NCI-H2171 (cell line): ENCODE data around the gene FAM3A.
"Not testable (repeated sequence)": the region's sequence is repeated elsewhere in the genome, so short reads cannot be mapped to it uniquely, and the experiment has no call there.

Source experiments
- DNase-seq: peaks from one replicate; lab custom pipeline; 2025; lab: John Stamatoyannopoulos, UW

FAM3A gene

DNA sequence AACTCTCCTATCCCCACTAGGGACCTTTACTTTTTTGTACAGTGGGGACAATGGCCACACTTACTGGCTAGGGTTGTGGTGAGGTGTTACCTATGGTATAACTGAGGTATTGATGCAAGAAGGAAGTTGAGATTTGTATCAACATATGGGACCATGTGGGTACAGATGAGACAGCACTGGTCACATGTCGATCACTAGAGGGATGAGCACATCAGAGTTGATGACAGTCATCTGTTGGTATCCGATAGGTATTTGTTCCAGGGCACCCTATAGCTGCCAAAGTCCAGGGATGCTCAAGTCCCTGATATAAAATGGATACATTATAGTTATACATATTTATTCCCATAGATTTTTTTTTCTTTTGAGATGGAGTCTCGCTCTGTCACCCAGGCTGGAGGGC, 13.0 kb downstream of the FAM3A start:
- DNase-seq, result no peak

DNA sequence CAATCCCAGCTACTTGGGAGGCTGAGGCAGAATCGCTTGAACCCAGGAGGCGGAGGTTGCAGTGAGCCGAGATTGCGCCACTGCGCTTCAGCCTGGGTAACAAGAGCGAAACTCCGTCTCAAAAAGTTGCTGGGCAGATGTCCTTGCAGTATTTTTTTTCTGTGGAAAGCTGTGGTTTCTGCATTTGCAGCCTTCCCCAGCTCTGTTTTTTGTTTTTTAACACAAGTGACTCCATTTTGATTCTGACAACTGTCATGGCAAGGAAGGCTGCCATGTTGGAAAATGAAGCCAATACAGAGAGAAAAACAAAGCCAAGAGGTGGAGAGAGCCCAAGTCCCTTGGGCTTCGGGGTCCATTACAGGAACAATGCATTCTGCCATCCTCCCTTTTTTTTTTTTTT, 13.9 kb downstream of the FAM3A start:
- DNase-seq, result no peak

DNA sequence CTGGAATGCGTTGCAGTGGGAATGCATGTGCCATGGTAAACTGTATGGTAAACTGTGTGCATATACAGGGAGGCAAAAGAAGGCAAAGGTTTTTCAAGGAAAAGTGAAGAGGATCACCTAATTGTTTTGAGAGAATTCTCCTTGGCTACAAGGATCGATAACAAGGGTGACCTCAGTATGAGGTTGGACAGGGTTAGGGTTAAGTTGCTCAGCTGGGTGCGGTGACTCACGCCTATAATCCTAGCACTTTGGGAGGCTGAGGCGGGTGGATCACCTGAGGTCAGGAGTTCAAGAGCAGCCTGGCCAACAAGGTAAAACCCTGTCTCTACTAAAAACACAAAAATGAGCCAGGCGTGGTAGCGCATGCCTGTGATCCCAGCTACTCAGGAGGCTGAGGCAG, 14.6 kb downstream of the FAM3A start:
- not testable (repeated sequence) for DNase-seq

DNA sequence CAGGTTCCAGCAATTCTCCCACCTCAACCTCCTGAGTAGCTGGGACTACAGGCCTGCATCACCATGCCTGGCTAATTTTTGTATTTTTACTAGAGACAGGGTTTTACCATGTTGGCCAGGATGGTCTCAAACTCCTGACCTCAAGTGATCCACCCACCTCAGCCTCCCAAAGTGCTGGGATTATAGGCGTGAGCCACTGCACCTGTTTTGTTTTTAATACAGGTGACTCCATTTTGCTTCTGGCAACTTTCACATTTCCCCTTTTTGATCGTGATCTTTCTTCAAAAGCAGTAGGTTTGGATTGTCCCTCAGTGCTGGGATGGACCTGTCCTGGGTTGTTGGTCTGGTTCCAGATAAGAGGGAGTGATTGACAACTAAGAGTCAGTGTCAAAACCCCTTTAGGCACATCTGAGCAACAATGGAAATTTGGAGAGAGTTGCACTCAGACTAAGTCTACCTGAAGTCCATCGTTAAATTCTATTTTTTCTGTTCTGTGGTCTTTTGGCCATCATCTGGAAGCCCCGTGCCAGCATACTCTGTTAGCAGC, 19.4 kb downstream of the FAM3A start:
- DNase-seq, result not testable (repeated sequence)

DNA sequence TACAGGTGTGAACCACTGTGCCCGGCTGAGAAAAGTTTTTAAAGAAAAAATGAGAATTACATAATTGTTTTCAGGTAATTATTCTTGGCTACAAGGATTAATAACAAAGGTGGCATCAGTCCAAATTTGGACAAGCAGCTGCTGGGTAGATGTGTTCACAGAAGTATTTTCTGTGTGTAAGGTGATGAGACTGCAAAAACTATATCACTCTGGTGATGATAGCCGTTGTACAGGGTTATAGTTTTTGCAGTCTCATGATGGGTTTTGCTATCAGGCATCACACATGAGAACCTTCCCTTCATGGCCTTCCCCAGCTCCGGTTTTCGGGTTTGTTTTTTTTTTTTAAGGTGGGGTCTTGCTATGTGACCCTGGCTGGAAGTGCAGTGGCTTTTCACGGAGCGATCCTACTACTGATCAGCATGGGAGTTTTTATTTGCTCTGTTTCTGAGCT, 20.5 kb downstream of the FAM3A start:
- DNase-seq, result no peak

DNA sequence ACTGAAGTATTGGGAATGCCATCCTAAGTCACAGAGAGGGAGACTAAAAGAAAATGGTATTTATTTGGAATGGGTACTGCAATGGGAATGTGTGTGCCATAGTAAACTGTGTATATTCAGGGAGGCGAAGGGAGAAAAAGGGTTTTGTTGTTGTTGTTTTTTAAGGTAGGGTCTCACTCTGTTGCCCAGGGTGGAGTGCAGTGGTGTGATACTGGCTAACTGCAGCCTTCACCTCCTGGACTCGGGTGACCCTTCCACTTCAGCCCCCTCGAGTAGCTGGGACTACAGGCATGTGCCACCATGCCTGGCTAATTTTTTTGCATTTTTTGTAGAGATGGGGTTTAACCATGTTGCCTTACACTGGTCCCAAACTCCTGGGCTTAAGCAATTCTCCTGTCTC, 21.3 kb downstream of the FAM3A start:
- no peak for DNase-seq

DNA sequence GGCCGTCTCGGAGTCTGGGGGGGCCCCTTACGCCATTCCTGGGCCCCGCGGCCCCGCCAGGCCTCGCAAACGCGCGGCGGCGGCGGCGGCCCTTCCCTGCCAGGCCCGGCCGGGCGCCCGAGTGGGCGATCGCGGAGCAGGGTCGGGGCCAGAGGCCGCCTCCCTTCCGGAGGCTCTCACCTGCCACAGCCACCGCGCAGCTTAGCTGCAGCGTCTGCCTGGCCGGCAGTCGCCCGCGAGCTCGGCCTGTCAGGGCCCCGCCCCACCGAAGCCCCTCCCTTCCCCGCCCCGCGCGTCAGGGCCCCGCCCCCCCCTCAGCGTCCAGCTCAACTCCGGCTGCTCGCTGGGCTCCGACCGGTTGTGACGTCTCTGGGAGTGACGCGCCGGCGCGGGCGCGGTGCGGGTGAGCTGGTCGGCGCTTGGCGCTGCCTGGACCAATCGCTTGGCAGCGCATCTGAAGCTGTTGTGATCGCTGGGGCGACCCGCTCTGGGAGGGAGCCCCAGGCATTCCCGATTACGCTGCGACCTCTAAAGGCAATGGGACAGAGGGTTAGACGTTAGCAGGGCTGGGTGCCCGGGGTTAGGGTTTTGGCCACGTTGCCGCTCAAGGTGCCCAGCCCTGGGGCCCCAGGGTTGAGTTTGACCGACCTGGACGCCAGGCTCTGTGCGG, 25.5 kb downstream of the FAM3A start, which contains the start of gene SLC10A3:
Gene SLC10A3 (minus strand): TSS at position 216 of the 670 bp plus-strand sequence. CDS start 1,689 bp downstream, outside the sequence.
- peak; percentile 82 for DNase-seq

DNA sequence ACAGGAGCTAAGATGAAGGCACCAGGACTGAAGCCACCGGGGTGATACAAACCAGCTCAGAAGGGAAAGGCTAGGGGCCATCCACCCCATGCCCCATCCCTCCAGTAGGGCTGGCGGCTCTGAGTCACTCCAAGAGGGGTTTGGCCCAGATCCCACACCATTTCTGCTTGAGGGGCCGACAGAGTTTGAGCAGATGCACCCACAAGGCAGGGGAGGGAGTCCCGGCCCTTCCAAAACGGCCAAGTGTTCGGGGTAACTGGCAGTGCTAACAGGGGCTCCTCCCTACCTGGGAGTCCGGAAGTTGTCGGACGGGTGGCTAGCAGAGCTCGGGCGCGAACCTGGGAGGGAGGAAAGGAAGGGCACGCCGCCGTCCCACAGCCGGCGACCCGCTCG, 26.0 kb downstream of the FAM3A start:
- no peak for DNase-seq

DNA sequence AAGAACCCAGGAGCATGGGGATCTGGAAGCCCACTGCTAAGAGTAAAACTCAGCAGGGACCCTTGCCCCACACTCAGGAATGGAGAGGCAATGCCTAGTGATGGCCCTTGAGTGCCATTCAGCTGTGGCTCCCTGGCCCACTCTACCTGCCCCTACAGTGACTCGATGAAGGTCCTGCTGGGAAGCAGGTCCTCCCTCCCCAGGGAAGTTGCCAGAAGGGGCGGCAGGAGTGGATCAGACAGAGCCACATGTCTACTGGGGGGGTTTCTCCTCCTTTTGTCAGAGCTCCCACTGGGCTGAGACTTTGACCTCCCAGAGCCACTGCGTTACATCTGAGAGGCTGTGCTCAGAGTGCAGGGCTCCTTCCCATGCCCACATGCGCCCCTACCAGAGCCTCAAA, 26.9 kb downstream of the FAM3A start:
- no peak for DNase-seq

DNA sequence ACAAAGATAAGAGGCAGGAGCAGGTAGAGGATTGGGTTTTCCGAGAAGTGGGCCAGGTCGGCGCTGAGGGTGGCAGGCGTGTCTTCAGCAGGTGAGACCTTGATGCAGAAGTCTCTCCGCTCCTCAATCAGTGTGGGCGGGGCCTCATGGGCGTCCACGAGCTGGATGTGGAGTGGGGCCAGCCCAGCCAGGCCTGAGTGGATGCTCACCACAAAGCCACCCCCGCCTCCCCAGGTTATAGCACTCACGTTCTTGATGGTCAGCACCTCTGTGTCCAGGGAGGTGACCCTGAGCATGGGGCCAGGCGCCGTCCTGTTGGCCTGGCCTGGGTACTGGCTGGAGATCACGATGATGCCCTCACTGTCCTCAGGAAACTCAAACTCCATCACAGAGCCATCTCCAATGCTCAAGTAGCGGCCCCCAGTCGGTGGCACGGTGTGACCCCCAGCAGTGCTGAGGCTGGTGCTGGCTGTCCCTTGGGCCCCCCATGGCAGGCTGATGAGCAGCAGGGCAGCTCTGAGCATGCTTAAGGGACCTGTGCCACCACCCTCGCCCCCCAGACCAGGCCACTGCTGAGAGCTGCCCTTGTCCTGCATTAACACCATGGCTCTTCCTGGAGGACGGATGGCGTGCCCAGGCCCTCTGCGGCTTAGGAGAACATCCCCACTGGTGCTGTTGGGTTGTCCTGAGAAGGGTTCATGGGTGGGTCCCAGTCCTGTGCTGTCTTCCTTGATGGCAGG, 27.5 kb downstream of the FAM3A start:
- no peak for DNase-seq

DNA sequence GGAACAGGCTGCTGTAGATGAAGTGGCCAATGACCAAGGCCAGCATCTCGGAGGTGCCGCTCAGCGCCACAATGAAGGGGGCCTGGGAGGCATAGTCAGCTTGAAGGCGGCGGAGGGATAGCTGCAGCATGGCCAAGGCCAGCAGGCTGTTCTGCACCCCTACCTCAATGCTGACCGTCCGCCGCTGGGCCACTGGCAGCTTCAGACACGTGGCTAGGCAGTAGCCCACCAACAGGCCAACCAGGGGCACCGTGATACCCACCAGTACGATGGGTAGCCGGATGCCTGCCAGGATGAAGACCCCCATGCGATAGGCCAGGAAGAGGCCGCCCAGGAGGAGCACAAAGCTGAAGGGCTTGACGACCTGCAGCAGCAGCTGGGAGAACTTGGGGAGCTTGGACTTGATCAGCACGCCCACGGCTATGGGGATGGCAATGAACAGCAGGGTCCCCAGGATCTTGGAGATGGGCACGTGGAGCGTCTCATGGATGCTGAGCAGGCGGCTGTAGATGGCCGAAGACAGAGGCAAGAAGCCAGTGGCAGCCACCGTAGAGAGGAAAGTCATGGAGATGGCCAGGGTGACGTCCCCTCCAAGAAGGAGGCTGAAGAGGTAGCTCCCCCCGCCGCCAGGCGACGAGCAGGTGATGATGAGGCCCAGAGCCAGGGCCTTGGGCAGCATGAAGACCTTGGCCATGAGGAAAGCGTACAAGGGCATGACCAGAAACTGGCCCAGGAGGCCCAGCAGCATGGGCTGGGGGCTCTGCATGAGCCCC, 28.3 kb downstream of the FAM3A start:
- no peak for DNase-seq

DNA sequence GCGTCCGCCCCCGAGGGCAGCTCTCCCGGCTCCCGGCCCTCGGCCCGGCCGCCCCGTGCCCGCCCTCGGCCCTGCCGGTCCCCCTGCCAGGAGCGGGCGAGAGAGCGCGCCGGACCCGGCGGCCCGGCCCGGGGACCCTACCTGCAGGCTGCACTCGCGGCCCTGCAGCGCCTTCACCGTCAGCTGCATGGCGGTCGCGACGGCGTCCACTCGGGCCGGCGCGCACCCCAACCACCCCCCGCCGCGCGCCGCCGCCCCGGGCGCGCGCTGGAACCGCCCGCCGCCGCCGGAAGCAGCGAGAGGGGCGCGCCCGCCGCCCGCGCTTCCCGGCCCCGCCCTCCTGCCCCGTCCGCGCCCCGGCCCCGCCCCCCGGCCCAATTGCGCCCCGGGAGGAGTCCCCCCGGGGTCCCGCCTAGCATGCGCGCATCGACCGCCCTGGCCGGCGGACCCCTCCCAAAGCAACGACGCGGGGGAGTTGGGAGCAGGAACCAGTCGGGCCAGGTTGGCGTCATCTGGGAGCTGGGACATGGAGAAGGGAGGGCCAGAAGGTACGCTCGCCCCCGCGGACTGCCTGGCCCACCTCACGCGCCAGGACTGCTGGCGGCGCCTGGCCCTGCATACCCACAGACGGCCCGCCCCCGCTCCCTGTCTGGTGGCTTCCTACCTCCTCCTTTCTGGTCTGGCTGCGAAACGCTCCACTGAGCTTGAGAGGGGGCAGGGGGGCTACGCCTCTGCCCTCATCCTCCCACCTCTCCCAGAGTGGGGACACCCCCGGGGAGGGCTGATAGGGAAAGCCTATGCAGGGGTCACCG, 29.4 kb downstream of the FAM3A start, which contains the start of gene UBL4A:
Gene UBL4A (minus strand): TSS at position 220 of the 812 bp plus-strand sequence. CDS start 31 bp downstream, at position 189.
- DNase-seq, result no peak

DNA sequence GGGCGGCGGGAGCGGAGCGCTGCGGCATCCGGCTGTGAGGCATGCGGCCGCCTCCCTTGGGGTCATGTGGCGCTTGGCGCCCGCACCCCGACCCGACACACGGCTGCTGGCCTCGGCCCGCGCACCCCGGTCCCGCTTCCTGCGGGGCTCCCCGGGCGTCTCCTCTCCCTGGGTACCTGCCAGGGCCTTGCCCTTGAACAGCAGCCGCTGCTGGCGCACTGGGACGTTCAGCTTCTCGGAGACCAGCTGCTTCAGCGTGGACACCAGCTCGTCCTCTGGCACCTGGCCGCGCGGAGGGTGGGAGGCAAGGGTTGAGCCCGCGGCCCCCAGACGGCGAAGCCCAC, 30.0 kb downstream of the FAM3A start:
- no peak for DNase-seq

DNA sequence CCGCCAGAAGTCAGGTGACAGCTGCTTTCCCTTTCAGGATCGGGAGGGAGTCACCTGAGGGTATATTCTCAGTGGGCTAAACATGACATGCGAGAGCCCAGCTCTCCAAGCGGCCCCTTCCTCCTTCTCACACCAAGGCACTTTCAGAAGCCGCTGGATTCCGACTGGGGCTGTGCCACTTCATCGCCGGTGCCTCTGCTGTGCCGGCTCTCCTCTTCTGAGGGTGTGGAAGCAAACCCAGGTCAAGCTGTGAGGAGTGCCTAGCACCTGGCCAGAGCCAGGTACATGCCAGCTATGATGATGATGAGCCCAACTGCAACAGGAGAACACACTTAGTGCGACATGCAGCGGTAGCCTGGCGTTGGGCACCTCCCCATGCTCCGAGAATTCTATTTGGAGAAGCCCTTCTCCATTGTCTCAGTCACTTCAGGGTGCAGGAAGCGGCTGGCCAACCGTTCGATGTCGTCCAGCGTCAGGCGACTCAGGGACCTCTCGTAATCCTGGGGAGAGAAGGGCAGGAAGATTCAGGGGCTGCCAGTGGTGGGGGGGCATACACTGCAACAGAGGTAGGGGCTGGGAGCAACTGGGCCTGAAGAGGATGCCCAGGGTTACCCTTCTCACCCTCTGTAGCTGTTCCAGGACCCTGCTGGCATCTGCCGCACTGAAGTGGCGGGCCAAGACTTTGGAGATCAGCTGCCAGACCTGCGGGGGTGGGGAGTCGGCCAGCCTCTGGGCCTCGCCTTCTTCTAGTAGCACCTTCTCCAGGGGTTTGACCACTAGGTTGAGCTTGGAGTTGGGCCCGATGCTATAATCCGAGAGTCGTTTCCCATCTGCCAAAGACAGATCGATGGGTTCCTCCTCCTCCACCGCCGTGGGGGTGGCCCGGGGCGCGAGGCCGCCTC, 30.6 kb downstream of the FAM3A start:
- no peak for DNase-seq

DNA sequence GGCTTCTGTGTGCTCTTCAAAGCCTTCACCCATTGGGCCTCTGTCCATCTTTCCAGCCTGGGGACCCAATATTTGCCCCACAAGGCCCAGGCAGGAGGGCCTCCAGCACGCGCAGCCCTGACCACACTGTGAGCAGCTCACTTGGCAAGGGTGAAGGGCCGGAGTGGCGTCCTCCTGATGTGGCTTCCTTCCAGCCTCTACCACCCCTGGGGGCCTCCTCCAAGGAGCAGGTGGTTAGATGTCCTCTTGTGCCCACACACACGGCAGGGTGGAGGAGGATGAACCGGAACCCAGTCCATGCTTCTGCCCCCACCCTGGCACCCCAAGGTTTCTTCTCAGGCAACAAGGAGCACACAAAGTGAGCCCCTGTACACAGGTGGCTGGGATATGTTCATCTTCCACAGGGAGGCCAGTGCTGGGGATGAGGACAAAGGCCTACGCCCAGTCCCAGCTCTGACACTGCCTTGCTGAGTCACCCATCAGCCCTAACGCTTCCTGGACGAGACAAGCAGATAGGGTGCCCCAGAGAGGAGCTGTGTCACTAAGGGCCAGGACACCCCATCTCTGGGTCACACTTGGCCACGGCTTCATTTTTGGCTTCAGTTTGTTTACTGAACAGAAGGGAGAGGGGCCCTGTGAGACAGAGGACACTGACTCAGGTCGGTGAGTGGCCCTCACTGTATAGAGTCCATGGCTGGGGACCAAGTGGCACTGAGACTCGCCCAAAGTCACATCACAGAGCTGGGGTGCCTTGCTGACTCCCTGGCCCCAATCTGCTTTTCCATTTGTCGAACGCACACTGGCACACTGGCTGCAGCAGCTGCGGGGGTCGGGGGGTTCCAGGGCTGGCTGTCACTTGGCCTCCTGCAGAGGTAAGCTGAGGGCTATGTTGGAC, 31.5 kb downstream of the FAM3A start:
- no peak for DNase-seq

DNA sequence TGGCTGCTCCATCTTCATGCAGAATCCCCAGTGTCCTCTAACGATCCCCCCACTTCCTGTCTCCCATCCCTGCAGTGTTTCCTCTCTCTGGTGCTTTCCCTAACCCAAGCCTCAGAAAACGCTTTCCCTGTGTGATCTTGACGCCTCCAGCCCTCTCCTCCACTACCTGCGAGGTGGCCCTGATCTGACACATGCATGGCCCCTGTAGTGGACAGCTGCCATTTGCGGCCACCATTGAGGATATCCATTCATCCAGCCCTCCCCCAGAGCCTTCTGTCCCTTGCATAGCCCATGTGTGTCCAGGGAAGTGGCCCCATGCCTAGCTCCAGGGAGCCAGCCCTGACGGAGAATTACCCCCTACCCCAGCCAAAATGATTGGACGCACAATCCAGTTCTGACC, 32.7 kb downstream of the FAM3A start:
- DNase-seq, result no peak

DNA sequence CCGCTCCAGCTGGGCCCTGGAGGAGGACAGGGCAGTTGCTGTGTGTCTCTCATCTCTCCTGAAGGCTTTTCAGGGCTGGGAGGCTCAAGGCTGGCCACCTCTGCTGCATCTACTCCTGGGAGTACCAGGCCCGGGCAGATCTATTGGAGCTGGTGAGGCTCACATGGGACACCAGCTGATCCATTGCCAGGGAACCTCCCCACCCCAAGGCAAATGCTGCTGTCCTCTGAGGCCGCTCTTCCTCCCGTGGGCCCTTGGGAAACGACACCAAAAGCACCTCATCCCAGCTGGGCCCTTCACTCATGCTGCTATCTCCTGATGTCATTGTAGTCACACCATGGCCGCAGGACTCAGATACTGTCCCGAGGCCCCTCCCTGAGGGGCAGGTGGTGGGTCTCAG, 33.2 kb downstream of the FAM3A start:
- DNase-seq, result no peak

DNA sequence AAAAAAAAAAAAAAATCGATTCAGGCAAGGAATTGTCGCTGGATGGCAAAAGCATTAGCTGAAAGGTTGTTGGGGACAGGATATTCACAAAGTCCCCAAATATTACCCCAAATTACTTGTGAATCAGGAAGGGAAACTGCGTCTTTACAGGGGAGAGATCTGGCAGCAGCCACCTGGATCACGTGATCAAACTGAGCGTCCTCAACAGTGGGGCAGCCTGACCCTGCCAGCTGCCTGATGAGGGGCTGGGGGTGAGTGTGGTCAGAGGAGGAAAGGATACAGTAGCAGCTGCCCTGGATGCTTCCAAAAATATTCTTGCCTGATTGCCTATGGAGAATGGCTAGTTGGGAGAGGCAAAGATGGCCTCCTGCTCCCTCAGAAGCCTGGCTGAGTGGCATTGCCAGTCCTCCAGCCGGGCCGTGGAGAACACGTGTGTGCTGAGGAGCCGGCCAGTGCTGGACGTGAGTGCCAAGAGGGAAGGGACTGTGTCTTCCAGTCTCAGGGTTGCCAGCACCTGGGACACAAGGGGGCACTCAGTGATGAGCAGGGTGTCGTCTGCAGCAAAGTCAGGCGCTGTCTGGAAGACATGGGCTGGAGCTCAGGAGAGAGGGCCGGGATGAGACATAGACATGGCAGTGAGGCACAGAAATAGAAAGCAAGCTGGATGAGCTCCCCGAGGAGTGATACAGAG, 34.0 kb downstream of the FAM3A start:
- no peak for DNase-seq

DNA sequence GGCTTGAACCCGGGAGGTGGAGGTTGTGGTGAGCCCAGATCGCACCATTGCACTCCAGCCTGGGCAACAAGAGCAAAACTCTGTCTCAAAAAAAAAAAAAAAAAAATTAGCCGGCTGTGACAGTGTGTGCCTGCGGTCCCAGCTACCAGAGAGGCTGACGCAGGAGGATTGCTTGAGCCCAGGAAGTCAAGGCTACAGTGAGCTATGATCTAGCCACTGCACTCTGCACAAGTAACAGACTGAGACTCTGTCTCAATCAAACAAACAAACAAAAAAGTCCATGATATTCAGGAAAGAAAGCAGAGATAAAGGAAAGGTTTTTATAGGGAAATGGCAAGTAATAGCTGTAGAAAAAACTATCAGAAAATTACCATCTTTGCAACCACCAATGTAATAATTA, 34.8 kb downstream of the FAM3A start:
- no peak for DNase-seq
